IPS DF 6.9 (cell line): ENCODE results near the gene ATG101.

Experiments
- DNase-seq: peaks from one replicate; pipeline ENCODE4 v3.0.0-alpha.2; 2013; ENCODE audit warnings: low read depth, low spot score
- H3K27ac ChIP-seq: one replicate; pipeline ENCODE4 v1.5.1; 2013; ENCODE audit warnings: low read length, control low read depth
- H3K27me3 ChIP-seq: 2 replicates; pipeline ENCODE4 v1.6.1; 2013; ENCODE audit warnings: mild to moderate bottlenecking, low read length; ENCODE audit not compliant: control insufficient read depth, insufficient read depth
- H3K36me3 ChIP-seq: 2 replicates; pipeline ENCODE4 v1.6.1; 2013; ENCODE audit warnings: low read length; ENCODE audit not compliant: control insufficient read depth, insufficient read depth
- H3K4me1 ChIP-seq: 2 replicates; pipeline ENCODE4 v1.6.1; 2013; ENCODE audit warnings: low read length; ENCODE audit not compliant: control insufficient read depth, insufficient read depth
- H3K4me3 ChIP-seq: 2 replicates; pipeline ENCODE4 v1.5.1; 2013; ENCODE audit warnings: mild to moderate bottlenecking, low read length
- H3K9me3 ChIP-seq: 2 replicates; pipeline ENCODE4 v1.6.1; 2013; ENCODE audit warnings: low read length, inconsistent platforms; ENCODE audit not compliant: control insufficient read depth, insufficient read depth
- WGBS: extraction: QIAGEN DNeasy Blood & Tissue Kit; methylation state at CpG from one replicate; pipeline ENCODE4 v1.1.7; 2013; ENCODE audit warnings: mixed read lengths, missing lambda C conversion rate; ENCODE audit not compliant: insufficient read length, insufficient coverage; 5-methylcytosine and 5-hydroxymethylcytosine counted together

Gene ATG101

DNA sequence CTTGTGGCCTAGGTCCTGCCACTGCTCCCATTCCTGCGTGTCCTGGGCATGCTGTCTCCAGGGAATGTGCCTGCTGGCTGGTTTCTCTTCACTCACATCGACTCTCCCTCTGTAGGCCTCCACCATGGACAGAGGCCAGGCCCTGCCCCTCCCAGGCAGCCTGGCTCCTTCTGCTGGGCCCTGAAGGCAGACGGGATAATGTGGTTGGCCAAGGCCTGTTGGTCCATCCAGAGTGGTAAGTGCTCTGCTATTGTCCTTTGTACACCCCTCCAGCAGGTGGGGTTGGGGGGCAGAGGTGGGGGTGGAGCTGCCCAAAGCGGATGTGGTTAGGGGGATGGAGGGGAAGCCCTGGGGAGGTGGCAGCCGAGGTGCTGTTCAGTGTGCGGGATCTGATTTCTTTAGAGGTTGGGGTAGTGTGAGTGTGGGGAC is 28.1 kb upstream of the ATG101 start:
- Histone ChIP-seq H3K27ac (no peak overlapping the region), H3K9me3 (no peaks in the 10 kb centered on the region), H3K36me3 (no peaks in the 10 kb centered on the region), H3K4me1 (no peaks in the 10 kb centered on the region), H3K4me3 (no peak overlapping the region), H3K27me3 (no peaks in the 10 kb centered on the region)
- DNase-seq: no peak
- WGBS: no CpG with 5 or more reads among the region's 6 CpGs

DNA sequence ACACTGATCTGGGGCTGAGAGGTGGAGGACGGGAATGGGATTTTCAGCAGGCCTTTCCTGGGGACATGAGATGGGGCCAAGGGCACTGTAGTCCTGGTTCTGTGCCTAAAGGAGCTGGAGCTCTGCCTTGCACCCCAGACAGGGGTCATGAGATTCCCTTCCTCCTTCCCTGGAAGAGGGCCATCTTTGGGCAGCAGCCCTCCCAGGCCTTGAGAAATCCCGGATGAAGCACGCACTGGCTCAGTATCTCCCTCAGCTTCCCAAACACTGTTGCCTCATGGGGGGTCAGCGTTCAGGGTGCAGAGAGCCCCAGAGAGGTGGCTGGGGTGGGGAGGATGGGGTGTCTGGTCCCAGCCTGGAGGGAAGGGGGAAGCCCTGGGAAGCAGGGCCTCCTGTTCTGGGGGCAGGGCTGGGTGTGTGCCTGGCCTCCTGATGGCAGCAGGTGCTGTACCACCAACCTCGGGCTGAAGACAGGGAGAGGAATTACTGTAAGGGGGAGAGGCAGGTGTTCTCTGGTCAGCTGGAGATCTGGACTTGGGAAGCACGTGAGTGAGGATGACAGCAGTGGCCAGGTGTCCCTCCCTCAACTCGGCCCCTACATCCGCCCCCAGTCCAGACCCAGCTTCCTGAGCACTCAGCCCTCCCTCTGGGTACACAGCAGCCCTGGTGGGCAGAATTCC is 26.9 kb upstream of the ATG101 start:
- no peaks in the 10 kb centered on the region for H3K4me1 ChIP-seq

DNA sequence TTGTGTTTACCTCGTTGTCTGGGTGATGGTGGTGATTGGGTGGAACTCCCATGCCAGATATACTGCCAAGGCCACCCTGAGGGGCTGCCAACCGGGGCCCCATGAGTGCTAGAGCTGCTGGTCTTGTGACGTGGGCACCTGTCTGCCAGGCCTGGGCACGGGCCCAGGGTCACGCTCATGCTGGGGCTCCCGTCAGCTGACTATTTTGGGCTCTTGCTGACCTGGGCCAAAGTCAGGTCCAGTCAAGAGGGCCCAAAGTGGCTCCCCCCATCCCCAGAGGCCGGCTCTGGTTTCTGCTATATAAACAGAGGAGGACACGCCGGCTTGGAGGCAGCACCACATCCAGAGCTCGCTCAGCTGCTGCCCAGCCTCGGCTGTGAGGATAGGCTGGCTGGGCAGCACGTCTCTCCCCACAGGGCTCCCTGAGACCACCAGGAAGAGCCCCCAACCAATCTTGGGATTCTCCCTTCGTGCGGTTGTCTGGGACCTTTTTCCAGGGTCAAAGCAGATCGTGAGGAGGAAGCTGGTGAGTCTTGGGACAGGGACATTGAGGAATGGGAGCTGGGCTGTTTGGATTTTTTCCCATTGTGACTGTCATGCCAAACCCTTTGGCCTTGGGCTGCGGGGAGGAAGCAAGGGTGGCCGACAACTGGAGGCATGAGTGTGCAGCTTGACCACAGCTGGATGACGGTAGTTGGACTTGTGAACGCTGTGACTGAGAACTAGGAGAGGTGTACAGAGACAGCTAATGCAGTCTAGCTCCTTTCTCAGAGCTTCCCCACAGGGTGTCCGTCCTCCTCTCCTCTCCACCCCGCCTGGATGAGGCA is 26.2 kb upstream of the ATG101 start:
- Histone ChIP-seq H3K4me1 (no peaks in the 10 kb centered on the region), H3K9me3 (no peaks in the 10 kb centered on the region), H3K36me3 (no peaks in the 10 kb centered on the region), H3K4me3 (no peak overlapping the region), H3K27ac (no peak overlapping the region), H3K27me3 (no peaks in the 10 kb centered on the region)
- no peak for DNase-seq
- WGBS: no CpG with 5 or more reads among the region's 21 CpGs

More for the DNA sequence above, 26.9 kb upstream of the ATG101 start:
- H3K4me3 ChIP-seq: no peak overlapping the region
- H3K36me3 ChIP-seq: no peaks in the 10 kb centered on the region
- no peaks in the 10 kb centered on the region for H3K27me3 ChIP-seq
- no peak overlapping the region for H3K27ac ChIP-seq
- DNase-seq: no peak
- no peaks in the 10 kb centered on the region for H3K9me3 ChIP-seq
- WGBS: no CpG with 5 or more reads among the region's 8 CpGs

DNA sequence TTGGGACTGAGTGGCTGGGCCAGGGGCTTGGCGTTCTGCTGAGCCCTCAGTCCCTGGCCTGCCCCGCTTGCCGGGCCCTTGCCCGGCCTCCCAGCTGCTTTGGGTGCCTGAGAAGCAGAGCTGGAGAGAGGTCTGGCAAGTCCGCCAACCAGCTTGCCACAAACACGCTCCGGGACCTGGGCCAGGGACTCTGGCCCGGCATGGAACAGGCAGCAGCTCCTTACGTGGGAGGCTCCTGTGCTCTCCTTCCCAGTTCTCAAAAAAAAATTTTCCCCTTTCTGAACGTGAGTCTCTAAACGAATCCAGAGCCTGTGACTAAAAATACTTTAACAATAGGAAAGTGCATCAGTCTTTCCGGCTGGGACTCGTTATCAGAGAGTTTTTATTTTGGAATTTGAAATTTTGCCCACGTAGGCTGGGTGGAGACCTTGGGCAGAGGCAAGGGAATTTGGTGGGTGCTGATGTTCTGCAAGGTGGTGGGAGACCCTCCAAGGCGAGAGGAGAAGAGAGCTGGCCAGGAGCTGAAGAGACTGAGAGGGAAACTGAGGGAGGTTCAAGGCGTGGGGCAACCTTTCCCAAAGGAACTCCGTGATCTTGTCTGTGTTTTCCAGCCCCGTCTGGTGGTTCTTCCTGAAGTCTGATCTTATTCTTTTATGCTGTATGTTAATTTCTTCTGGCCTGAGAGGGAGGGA is 25.3 kb upstream of the ATG101 start:
- WGBS: no CpG with 5 or more reads among the region's 18 CpGs
- no peak for DNase-seq
- no peak overlapping the region for H3K4me3 ChIP-seq
- H3K4me1 ChIP-seq: no peaks in the 10 kb centered on the region
- H3K36me3 ChIP-seq: no peaks in the 10 kb centered on the region
- H3K27me3 ChIP-seq: peaks cover 8% of the 10 kb centered on the region; the same call in 1 of the 2 replicates
- H3K9me3 ChIP-seq: no peaks in the 10 kb centered on the region
- H3K27ac ChIP-seq: no peak overlapping the region

DNA sequence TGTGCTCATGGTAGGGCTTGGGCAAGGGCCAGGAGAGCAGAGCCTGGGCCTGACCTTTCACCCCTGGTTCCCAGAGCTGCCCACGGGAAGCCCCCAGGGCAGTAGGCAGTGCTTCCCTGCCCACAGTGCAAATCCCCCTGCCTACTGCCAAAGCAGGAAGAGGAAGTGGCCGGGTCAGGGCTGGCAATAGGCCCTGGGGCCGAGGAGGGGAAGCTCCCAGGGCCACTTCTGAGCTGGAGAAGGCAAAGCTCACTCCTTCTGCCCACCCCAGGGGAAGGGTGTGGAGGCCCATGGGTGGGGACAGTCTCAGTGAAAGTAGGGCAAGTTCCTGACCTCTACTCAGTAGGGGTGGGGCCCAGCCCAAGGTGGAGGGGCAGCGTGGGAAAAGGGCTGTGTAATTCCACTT is 24.0 kb upstream of the ATG101 start:
- Histone ChIP-seq H3K4me3 (no peak overlapping the region), H3K27me3 (peaks cover 16% of the 10 kb centered on the region; the same call in 1 of the 2 replicates), H3K4me1 (no peaks in the 10 kb centered on the region), H3K36me3 (no peaks in the 10 kb centered on the region), H3K9me3 (no peaks in the 10 kb centered on the region), H3K27ac (no peak overlapping the region)
- no CpG with 5 or more reads among the region's 4 CpGs for WGBS
- DNase-seq: no peak

DNA sequence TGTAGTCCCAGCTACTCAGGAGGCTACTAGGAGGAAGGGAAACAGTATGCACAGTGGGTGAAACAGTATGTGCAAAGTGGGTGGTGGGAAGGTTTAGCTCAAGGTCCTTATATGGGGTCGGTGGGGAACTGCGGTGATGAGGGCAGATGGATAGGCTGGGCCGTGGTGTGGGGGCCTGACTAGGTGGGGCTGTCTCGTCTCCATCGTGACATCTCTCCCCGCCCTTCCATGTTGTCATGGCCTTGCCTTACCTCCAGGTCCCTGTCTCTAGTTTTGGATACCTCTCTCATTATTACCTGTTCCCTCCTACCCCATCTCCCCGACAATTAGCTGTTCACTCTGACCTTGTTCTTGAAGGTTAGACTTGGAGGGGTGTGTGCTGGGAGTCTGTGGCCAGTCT is 22.9 kb upstream of the ATG101 start:
- DNase-seq: no peak
- no peaks in the 10 kb centered on the region for H3K9me3 ChIP-seq
- H3K4me3 ChIP-seq: no peak overlapping the region
- H3K27ac ChIP-seq: no peak overlapping the region
- no peaks in the 10 kb centered on the region for H3K4me1 ChIP-seq
- peaks cover 19% of the 10 kb centered on the region; the same call in 1 of the 2 replicates for H3K27me3 ChIP-seq
- whole genome bisulfite sequencing: no CpG with 5 or more reads among the region's 7 CpGs
- no peaks in the 10 kb centered on the region for H3K36me3 ChIP-seq

DNA sequence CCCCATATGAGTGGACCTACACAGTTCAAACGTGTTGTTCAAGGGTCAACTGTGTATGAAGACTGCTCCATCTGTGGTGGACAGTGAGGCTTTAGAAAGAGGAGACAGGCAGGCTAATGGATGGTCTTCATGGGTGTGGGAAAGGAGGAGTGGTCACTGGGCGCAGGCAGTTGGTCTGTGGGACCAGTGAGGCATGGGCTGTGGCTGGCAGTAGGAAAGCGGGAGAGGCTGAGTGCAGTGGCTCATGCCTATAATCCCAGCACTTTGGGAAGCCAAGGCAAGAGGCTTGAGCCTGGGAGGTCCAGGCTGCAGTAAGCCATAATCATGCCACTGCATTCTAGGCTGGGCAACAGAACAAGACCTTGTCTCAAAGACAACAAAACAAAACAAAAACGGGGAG is 20.5 kb upstream of the ATG101 start:
- Histone ChIP-seq H3K9me3 (no peaks in the 10 kb centered on the region), H3K27ac (no peak overlapping the region), H3K4me3 (no peak overlapping the region), H3K4me1 (no peaks in the 10 kb centered on the region), H3K27me3 (peaks cover 19% of the 10 kb centered on the region; the same call in 1 of the 2 replicates), H3K36me3 (0 out of 2 replicates have a peak, but pooled peaks cover 1% of the 10 kb centered on the region)
- no peak for DNase-seq
- WGBS: no CpG with 5 or more reads among the region's 4 CpGs

DNA sequence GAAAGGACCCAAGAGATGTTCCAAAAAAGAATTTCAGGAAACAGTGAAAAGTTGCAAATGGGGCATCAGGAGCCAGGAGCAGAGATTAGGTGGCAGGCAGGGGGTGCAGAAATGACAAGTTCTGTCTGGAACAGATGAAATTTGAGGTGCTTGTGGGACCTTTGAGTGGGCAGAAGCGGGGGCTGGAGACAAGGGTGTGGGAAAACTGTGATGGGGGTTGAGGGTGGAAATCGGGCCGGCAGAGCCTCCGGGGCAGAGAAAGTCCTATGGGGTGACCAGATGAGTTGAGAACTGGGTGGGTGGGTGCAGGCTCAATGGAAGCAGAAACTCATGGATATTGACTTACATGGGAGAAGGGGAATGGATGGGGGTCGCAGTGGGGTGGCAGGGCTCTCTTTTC is 20.1 kb upstream of the ATG101 start:
- peaks cover 19% of the 10 kb centered on the region; the same call in 1 of the 2 replicates for H3K27me3 ChIP-seq
- no peaks in the 10 kb centered on the region for H3K4me1 ChIP-seq
- no peaks in the 10 kb centered on the region for H3K9me3 ChIP-seq
- no peak overlapping the region for H3K27ac ChIP-seq
- H3K4me3 ChIP-seq: no peak overlapping the region
- WGBS: no CpG with 5 or more reads among the region's 5 CpGs
- no peak for DNase-seq
- peaks cover 5% of the 10 kb centered on the region; the same call in 1 of the 2 replicates for H3K36me3 ChIP-seq

DNA sequence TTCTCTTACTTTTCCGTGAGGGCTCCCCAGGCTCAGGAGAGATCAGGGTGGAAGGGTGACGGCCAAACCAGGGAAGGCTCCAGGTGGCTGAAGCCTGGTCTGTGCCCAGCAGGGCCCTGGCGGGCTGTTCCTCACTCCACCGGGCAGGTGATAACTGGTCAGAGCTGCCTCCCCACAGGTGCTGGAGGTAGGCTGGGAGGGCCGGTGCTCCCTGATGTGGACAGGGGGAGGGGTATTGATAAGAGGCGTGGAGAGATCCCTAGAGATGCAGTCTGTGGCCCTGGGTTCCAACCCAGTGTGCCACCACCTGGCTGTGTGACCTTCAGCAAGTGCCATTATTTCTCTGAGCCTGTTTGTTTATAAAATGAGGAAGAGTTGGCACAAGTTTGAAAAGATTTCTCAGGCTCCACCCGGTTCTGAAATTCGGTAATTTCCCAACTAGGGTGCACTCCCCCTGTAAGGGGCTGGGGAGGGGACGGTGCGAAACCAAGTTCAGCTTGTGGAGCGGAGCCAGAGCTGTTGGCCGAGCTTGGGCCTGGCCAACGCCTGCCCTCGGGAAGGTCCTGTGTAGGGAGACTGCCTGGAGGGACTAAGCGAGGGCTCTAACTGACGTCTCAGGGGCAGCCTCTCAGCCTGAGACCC is 19.5 kb upstream of the ATG101 start:
- H3K27ac ChIP-seq: no peak overlapping the region
- no peaks in the 10 kb centered on the region for H3K9me3 ChIP-seq
- H3K4me3 ChIP-seq: peak overlapping the region; percentile 28; the same call in 1 of the 2 replicates
- WGBS: no CpG with 5 or more reads among the region's 16 CpGs
- H3K36me3 ChIP-seq: peaks cover 6% of the 10 kb centered on the region; the same call in 1 of the 2 replicates
- H3K27me3 ChIP-seq: peaks cover 19% of the 10 kb centered on the region; the same call in 1 of the 2 replicates
- no peaks in the 10 kb centered on the region for H3K4me1 ChIP-seq
- DNase-seq: no peak
